HUDEP-2 (cell line): Measurements from ENCODE around the gene DTWD1.
"Not testable (repeated sequence)": the region's sequence is repeated elsewhere in the genome, so short reads cannot be mapped to it uniquely, and the experiment has no call there.

ENCODE experiments used
- DNase-seq, 76 experiments: peaks; one replicate each; lab custom pipeline; 2025; ENCODE audit not compliant: unreplicated experiment in 76 of 76; lab: John Stamatoyannopoulos, UW

Gene DTWD1

DNA sequence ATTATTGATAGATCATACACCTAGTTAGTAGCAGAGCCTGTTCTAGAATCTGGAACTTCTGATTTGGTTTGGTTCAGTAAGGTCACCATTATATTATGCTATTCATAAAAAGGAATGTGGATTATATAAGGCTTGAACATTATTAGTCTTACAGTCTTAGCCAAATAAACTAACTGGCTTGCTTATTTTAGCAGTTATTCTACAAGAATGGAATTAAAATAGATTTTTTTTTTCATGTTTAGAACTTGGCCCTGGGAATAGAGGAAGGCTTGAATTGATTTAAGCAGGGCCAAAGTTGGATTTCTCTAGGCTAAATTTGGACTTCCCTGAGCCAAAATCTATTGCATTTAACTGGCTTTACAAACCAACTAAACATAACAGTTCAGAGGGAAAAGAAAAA, 24.4 kb downstream of the DTWD1 start:
- no peak for DNase-seq

DNA sequence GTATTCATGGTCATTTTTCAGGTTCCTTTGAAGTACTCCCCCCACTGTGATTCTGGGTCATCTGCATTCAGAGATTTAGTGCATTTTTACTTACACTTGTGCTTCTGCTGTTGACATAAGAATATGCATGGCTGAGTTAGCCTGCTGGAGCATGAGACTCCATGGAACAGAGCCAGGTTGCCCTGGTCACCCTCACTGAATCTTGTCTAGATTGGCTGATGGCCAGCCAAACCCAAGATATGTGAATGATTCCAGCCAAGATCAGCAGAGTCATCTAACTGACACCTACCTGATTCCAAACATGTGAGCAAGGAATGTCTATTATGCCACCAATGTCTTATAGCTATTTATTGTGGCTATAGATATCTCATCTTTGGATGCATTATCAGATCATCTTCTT, 25.1 kb downstream of the DTWD1 start:
- DNase-seq = peak in 50 of 76 experiments; percentile 1 to 76 (median 24)

DNA sequence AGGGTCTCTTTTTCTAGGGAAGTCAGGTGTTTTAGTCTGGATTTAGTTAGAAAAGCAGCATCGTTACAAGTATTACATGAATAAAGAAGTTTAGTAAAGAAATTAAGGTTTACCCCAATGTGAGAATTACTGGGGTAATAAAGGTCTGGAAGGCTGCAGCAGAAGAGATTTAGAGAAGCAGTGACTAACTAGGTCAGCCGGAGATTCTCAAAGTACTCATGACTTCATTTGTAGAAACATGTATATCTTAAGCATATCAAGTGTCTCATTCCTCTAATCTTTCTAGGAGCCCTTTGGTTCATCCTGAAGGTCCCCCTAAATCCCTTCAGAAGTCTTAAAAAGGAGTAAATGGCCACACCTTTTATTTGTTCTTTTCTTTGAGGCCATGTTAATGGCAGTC, 26.0 kb downstream of the DTWD1 start:
- no peak for DNase-seq

DNA sequence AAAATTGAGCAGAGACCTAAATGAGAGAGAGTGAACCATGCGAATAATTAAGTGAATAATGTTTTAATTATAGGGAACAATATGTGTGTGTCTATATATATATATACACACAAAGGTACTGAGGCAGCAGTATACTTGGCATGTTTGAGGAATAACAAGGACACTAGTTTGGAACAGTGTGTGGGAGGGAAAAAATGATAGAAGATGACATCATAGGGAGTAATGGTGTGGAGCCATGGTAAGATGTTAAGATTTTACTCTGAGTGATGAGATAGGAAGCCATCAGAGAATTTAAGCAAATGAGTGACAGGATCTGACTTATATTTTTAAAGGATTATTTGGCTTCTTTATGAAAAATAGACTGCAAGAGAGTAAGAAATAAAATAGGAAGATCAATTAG, 29.1 kb downstream of the DTWD1 start:
- DNase-seq = no peak

DNA sequence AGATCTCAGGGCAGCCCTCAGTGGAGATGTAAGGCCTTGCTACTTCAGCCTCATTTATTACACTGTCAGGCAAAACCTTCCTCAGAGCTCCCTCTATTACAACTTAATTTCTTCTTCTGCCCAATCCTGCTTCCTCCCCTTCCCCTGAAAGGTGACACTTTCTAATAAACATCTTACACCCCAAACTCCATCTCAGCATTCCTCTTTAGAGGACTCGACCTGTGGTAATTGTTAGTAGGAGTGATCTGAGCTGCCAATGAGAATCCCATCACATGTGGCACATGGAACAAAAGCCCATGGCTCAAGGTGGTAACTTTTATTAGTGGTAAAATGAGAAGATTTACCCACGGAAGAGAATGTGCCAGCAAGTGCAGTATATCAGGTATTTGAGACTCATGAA, 29.8 kb downstream of the DTWD1 start:
- no peak for DNase-seq

DNA sequence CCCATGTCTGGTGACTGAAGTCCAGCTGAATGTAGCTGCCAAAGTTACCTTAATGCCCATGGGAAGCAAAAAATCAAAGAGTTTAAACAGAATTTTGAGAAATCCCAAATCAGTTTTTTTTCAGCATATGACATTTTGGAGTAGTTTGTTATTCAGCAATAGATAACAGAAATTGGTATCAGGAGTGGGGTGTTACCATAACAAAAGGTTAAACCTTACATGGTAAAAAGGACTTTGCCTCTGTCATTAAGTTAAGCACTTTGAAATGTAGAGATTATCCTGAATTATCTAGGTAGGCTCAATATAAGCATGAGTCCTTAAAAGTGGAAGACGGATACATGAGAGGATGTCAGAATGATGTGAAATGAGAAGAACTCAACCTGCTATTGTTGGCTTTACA, 32.1 kb downstream of the DTWD1 start:
- DNase-seq = no peak

DNA sequence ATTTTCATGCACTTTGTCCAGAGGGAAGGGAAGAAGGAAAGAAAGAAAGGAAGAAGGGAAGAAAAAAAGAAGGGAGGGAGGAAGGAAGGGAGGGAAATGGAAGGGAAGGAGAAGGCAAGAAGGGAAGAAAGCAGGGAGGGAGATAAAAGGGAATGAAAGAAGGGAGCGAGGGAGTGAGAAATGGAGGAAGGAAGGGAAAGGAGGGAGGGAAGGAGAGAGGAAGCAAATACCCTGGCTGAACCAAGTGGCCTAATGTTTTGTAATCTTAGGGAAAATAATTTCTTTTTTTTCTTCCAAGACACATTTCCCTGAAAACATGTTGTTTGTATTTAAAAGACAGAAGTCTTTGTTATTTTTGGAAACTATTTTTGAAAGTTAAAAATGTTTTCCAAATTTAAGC, 35.9 kb downstream of the DTWD1 start:
- DNase-seq = no peak

DNA sequence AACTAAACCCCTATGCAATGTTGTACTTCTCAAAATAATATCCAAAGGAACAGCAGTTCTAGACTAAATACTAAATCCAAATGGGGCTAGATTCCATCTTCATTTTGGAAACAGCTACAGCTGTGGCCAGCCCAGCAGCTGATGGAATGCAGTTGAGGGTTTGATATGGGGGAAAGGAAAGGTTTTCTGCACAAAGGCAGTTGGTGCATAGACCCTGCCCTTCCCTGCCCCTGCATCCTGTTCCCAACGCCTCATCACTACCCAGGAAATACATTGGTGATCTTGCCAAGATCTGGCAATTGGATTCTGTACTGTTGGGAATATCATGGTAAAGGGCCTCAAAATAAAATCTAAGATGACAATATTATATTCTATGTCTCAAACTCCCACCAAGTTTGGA, 43.9 kb downstream of the DTWD1 start:
- DNase-seq = no peak

DNA sequence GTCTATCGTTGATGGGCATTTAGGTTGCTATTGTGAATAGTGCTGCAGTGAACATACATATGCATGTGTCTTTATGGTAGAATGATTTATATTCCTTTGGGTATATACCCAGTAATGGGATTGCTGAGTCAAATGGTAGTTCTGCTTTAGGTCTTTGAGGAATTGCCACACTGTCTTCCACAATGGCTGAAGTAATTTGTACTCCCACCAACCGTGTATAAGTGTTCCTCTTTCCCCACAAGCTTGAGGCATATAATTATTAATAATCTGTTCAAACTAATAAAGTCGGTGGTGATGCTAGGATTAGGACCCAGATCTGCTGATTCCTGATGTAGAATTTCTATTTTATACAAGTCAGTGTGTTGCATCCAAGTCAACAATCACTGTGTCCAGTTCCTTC, 45.6 kb downstream of the DTWD1 start:
- not testable (repeated sequence) for DNase-seq

DNA sequence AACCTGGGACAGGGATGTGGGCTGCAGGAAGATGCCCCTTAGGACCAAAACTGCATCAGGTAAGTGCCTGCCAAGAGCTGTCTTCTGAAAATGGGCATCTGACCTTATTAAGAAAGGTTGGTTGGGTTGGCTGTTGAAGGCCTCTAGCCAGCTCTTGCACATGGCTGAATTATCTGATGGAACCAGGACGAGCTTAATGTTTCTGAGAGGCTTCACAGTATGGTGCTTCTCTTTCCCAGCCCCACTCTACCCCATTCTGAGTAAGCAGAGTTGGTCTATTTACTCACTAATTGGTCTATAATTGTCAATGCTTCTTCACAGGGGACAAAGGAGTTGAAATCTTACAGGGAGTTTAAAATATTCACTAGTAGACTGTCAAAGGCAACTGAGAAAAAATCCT, 48.4 kb downstream of the DTWD1 start:
- no peak for DNase-seq

DNA sequence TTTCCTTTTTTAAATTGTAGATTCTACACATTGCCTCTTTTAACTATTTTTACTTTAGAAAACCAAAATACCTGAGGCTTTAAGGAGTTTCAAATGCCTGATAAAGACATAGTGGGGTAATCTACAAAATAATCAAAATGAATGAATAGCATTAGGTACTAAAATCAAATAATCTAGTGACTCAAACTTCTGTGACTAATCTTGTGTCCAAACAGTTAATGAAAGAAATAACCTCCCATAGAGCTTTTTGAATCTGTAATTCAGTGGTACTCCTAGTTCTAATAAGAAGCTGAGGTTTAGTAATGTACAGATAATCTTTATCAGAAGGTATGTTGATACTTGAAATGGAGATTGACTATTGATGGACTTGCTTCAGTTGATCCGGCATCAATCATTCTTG, 53.0 kb downstream of the DTWD1 start:
- DNase-seq = no peak

DNA sequence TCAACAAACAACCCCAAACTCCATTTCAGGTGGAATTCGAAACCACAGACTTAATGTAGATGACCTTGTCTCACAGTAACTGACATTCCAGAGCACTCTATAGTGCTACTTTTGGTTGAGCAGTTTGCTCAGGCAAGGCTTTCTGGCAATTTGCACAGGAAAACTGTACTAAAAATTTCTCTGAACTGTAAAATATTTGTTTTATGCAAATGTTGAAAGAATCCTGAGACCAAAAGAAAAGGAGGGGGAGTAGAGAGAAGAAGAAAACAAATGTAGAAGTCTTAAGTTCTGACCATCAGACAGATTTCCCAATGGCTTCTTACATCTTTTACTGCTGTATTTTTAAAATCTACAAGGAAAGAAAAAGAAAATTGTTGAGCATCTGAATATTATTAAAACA, 53.5 kb downstream of the DTWD1 start:
- DNase-seq = no peak

DNA sequence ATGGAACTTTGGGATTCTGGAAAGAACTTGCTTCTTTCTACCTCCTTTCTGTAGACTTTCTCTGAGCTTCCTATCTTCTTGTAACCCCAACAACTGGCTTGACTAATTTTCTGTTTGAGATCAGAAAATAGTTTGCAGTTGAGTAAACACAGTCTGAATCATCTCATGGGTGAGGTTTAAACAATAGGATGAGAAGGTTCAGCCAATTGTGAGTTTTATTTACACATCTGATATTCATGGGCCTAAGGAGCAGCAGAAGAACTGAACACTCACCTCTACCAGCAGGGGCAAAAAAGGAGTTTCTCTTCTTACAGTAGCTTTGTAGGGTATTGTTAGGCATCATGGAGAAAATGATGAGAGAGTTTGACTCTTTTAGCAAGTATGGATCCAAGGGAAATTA, 54.2 kb downstream of the DTWD1 start:
- DNase-seq = no peak

DNA sequence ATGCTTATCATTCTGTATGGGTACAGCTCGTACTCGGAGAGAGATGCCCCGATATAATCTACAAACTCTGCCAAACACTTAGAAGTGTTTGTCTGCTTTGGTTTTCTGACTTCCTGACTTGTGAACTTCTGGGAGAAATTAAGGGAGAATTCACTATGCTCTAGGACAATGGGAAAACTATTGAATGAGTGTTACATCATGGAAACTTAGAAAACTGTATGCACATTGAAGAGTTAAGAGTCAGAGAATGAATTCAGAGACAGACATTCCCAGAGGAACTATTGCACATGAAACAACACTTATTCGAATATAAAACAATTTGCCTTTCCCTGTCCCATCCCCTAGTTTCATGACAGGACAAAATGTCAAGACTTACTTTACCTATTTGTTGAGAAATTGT, 57.8 kb downstream of the DTWD1 start:
- DNase-seq = no peak

DNA sequence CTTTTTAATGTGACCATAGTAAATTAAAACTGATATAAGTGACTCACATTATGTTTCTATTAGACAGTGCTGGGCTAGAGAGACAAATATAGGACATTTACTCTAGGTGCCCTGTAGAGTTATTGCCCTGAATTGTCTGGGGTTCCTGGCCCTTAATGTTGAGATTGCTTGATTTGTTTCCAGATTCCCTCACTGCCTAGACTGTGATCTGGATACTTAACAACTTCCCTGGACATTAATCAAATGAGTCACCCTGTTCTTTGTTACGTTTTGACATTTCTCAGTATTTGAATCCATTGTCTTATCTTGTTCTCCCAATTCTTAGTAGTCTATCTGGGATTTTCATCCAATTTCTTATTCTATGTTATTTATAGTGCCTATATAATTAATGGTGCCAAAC, 65.8 kb downstream of the DTWD1 start:
- DNase-seq = no peak

DNA sequence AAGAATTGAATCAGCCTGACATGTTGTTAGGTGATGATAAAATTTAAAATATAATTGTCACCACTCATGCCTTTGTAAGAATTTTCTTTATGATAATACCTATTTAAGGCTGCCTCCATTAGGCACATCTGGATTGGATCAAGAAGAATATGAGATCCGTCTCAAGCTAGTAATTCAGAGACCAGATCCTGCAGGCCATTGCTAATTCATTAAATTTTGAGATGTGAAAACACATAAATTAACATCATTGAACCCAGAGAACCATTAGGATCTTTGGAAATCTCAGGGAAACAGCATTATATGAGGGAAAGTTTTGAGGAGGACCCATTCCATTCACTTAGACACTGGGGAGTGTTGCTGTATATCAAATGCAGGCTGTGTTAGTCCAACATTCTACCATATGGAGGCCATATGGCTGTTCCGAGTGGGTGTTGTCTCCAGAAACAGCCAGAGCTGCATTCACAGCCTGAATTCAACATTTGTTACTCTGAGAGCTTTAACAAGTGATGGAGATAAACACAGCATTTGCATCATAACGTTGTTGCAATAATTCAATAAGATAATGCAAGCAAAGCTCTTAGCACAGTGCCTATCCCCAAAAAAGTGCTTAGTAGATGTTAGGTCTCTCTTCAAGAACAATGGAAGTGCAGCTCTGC, 67.4 kb downstream of the DTWD1 start:
- DNase-seq = no peak

DNA sequence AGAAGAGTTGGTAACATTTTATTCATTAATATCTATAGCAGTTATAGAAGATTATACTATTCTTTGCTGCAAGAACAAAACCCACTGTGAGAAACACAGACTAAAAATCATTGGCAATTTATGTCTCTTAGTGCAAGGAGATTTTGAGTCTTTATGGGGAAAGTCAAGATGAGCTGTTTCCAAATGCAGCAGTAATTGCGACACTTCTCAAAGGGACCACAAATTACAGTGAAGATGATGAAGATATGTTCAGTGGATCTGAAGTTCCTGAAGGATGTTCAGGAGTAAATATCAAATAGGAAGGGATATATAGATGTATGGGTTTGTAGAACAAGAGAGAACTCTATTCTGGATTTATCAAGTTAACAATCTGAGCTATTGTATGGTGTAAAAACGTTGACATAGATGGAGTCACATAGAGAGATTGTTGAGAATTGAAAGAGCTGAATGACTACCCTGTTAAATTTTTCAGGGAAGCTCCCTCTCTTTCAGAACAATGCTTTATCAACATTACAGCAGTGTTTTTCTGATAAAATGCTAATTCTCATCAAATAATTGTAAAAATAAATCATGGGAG, 71.8 kb downstream of the DTWD1 start:
- DNase-seq = no peak

DNA sequence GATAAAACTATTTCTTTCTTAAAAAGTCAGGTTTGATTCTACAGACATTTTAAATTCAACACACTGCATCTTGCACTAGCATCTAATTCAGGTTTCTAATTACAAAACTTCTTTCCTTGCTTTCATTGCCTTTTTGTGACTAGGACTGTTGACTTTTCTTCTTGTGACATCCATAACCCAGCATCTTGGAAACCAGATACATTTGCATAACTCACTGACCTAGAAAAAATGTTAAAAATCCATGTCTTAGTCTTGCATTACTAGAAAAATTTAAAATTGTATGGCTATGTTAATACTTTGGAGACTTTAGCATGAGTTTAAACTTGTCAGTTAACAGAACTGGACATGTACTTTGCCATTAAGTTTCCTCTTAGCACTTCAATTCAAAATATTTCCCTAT, 72.7 kb downstream of the DTWD1 start:
- no peak for DNase-seq

DNA sequence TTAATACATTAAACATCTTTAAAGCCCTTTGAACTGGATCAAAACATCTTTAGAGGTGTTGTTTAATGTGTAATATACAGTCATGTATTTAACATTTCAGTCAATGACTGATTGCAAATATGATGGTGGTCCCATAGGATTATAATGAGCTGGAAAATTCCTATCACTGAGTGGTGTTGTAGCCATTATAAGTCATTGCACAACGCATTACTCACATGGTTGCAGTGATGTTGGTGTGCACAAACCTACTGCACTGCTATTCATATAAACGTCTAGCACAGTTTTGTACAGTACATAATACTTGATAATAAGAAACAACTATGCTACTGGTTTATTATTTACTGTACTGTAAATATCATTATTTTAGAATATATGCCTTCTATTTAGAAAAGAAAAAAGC, 75.6 kb downstream of the DTWD1 start:
- DNase-seq = no peak

DNA sequence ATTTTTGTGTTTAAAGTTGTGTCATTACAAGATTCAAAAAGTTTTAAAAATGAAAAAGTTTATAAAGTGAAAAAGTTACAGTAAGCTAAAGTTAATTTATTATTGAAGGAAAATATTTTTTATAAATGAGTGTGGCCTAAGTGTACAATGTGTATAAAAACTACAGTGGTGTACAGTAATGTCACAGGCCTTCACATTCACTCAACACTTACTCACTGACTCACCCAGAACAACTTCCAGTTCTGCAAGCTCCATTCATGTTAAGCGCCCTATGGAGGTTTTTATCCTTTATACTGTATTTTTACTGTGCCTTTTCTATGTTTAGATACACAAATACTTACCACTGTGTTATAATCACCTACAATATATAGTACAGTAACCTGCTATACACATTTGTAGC, 76.3 kb downstream of the DTWD1 start:
- DNase-seq = no peak

DNA sequence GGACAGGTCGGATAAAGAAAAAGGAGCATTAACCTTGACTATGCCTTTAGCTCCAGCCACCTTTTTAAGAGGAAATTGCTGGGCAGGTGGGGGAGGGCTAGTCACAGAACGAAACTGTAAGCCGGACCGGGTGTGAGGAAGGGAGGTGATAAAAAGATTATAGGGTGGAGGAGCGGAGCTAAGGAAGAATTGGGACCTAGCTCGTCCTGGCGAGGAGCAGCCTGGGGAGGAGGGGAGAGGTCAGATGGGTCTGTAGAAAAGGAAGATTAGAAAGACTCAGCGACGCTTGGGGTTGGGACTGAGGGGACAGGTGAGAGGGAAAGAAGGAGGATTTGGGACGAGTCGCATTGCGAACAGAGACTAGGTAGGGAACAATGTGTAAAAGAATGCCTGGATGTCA, 82.1 kb downstream of the DTWD1 start:
- not testable (repeated sequence) for DNase-seq
